NCI-H226 (cell line): ENCODE results near the gene LPCAT1.
A peak's percentile ranks its signal among the peaks of the same experiment; 100 is the strongest.

Source experiments
- DNase-seq: peaks from one replicate; pipeline ENCODE4 v3.0.0-alpha.2; 2015

LPCAT1 gene

GRCh38 chr5:1494780-1495524 is 28.8 kb downstream of the LPCAT1 start:
- no peak for DNase-seq

DNA sequence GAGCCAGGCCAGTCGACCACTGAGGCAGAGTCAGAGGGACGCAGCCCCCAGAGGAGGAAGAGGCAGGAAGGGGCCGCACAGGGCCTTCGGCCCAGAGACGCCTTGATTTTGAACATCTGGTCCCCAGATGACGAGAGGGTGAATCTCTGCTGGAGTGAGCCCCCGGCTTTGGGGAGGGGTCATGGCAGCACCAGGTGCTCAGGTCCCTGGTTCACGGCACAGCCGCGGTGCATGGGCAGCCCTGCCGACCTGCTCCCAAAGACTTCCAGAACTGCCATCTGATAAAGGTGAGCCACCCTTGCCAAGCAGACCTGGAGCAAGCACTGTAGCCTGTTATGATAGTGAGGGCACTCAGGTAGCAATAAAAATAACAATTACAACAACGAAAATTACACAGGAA is 29.8 kb downstream of the LPCAT1 start:
- DNase-seq: no peak

- DNase-seq: no peak
Observed at GRCh38 chr5:1493413-1493812, 30.3 kb downstream of the LPCAT1 start.

DNA sequence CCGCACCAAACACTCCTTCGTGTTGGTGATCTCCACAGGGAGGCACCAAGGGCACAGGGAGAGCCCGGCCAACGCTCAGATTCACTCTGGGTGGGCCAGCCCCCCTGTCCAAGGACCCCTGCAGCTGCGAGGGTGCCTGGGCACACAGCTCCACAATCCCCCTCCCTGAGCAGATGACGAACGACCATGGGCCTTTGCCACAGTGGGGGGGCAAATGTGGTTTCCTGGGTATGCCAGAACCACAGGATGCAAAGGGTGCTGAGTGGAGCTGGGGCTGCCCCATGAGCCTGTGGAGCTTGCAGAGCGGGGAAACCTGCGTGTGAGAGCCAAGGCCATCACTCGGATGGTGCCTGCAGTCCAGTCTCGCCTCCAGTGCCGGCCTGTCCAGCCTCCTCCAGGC is 31.0 kb downstream of the LPCAT1 start:
- DNase-seq: no peak

GRCh38 chr5:1490376-1490775 is 33.4 kb downstream of the LPCAT1 start:
- no peak for DNase-seq

- DNase-seq: no peak
Observed at GRCh38 chr5:1489754-1490153, 34.0 kb downstream of the LPCAT1 start.

DNA sequence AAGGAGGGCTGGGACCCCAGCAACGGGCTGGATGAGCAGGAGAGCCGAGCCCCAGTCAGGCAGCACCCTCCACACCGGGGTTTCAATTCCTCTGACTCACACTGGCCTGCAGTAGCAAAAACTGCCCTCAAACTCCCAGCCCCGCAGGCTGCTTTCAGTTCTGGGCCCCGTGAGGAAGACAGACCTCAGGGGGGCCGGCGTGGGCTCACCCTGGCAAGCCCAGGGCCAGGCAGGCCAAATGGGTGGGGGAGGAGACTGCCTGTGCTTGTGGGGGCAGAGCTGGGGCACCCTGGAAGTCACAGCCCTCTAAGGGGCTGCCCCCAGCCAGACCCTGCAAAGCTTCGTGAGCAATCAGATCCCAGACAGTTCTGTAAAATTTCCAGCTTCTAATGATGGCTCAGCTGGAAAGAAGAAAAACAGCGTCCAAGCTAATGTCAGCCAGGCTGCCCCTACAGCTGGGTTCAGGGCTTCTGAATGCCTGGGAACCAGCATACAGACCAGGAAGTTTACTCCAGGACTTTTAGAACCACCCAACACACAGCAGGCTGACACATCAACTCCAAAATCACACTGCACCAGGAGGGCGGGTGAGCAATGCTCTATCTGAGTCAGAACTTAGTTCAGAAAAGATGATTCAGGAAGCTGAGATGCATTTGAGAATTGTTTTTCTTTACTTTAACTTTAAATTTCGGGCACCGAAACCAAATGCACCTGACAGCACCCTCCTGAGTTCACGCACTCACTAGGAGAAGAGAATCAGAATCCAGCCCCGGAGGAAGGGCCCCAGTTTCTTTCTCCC is 34.7 kb downstream of the LPCAT1 start:
- peak; percentile 8 for DNase-seq

DNA sequence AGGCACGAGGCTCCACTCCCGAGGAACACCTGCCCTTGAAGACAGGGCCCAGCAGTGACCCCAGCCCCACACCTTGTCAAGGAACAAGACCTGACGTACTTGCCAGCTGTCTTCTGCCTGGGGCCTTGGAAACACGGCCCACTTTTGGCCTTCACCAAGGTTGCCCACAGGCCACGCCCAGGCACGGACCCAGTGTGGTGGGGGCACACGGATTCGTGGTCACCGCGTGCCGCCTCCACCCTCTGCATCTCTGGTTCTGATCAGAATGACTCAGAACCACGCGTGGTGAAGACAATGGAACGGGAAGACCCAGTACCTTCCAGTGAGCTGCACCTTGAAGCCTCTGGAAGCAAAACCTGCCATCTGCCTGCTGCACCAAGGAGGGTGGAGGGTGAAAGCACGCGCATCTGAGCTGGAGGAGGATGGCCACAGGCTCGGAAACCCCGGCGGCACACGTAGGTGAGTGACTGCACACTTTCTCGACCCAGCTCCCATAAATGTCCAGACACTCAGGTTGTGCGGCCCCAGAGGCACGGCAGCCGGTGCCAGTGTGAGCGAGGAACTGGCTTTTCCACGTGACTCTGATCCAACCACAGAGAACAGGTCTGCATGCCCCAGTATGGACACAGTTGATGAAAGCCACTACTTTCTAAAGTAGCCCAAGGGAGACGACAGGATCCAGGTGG is 36.5 kb downstream of the LPCAT1 start:
- no peak for DNase-seq

DNA sequence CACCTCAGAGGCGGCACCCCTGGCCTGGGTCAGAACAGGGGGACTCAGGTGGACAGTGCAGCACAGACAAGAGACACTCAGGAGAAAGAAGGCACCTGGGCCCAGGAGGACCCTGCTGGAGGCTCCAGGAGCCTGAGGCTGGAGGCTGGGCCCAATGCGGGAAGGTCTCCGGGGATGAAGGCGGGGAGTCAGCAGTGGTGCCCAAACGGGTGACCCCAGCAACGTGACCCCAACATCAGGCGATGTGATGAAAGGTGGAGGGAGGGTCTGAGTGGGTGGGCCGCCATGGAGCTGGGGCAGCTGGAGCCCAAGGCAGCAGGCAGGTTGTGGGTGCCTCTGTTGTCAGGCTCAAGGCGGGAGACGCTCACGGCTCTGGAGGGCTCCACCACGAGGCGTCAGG is 37.5 kb downstream of the LPCAT1 start:
- DNase-seq: no peak

DNA sequence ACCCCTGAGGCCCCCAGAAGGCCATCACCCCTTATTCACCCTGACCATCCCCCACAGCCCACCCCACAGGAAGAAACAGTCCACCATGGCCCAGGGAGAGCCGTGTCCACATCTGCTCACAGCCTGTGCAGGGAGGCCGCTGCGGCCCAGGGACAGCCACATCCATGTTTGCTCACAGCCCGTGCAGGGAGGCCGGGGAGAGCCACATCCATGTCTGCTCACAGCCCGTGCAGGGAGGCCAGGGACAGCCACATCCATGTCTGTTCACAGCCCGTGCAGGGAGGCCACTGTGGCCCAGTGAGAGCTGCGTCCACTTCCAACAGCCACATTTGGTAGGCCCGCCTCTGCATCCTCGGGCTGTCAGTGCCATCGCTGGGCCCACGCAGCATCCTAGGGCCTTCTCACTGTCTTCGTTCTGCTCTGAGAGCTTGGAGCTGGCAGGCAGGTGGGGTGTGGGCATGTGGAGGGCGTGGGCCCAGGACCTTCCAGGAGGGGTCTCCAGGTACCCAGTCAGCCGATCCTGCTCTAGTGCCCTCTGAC is 38.1 kb downstream of the LPCAT1 start:
- no peak for DNase-seq

DNA sequence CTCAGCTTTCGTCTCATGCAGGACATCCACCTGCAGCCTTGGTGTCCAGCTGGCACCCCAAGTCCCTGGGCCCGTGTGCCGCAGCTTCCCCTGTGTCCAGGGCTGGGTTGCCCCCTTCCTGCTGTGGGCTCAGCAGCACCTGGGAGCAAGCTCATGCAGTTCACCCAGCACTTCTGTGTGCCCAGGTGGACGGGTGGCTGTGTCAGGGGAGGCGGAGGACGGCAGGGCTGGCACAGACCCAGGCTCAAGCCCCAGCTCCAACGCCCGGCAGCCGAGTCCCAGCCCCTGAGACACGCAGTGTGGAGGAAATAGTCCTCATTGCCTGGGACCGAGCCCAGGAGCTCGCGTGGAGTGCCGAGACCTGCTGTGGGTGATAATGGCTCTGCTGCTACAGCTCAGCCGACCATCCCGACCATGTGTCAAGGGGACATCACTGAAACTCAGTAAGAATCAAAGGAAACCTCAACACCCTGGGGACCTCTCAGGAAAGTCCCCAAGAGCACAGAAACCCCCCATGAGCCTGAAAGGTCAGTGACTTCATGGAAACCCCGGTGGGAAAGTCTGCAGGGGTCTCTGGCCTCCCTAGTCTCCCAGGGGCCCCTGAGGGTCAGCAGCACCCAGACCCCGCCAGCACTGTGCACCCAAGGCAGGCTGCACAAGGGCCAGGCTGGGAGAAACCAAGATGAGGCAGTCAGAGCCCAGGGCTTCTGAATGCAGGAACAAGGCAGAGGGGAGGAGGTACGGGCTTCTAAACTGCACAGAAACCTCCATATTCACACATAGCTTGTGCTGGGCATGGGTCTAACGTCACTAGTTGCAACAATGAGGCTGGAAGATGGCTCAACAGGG is 38.8 kb downstream of the LPCAT1 start:
- no peak for DNase-seq

DNA sequence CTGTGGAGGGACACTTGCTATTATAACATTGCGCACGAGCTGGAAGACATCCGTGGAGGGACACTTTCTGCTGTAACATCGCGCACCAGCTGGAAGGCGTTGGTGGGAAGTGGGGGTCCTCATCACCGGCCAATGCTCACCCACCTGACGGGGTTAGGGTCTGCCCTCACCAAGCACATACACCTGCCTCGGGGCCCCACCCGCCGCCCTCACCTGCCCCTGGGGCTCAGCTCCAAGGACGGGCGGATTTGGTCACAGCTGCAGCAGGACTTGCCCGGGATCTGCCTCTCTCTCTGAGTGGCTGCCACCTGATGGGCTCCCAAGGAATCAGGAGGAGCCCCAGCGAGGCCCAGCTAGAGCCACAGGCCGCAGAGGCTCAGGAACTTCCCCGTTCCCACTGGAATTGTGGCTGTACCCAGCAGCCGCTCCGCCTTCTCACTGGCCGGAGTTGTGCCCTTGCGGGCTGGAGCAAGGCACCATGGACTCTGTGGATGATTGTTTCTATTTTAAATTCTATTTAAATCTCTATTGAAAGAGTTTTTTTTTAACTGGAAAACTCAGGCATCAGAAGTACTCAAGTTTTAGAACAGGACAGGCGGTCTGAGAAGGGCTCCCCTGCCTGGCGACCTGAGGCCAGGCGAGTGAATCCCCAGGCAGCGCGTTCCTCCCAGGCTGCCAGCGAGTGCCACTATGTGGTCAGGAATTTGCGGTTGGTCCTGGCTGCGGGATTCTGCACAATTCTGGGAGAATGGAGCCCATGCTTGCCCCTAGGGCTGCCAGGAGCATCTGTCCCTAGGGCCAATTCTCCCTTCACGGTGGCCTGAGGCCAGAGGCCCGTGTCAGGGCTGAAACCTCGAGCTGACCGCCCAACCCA is 39.7 kb downstream of the LPCAT1 start:
- no peak for DNase-seq

GRCh38 chr5:1483064-1483463 is 40.7 kb downstream of the LPCAT1 start:
- DNase-seq: no peak

DNA sequence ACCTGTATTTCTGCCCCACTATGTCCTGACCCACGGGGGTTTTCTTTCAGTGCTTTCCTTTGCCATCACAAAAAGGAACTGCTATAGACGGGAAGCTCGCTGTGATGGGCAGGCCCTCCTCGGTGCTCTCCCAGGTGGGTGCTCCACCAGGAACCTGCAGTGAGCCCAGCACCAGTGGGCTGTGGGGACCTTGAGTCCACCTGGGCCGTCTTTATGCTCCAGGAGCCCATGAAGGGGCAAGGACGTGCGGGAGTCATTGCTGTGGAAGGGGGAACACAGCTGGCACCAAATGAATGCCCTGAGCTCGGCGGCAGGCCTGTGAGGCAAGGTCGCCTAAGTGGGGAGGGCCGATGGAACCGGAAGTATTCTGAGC is 41.8 kb downstream of the LPCAT1 start:
- no peak for DNase-seq

DNA sequence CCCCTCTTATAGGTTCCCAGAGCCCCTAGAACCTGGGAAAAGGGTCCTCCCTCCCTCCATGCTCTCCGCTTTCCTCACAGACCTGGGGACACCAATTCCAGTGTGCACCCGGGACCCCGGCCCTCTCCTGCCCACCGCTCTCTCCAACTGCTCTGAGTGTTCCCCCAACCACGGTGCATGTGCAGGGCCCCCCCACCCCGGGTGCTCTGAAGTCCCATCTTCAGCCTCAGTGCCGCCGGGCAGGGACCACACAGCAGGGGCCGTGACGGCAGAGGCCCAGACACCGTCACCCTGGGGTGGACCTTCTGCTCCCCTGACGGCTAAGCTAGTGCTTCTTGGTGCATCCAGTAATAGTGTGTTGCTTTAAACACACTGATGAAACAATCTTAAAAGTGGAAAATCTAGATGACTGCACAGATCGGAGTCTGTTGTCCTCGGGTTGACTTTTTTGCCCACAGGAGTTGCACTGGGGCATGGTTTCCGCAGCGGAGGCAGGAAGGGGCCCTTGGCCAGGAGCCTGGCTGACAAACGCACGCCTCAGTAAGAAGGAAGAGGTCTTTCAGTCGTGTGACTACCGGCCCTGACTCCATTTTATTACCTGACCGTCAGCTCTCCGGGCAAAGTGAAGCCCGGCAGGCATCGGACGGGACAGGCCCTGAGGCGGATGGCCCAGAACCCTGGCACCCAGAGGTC is 42.3 kb downstream of the LPCAT1 start:
- DNase-seq: no peak

- no peak for DNase-seq
Observed at GRCh38 chr5:1480806-1481205, 43.0 kb downstream of the LPCAT1 start.

DNA sequence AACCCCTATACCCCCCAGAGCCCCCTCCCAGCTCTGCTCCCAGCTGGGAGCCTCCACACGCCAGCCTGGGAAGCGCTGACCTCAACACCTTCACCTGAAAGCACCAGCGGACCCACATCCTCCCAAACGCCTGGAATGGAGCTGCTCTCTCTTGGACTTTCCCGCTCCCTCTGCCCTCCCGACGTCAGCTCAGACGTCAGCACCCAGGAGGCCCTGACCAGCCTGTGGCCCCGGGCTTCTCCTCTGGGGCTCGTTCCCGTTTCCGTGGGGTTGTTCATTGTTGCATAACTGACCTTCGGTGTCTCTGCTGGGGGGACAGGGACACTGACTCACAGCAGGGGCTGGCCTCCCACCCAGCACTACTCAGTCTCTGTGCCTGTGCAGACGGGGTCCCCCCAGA is 43.5 kb downstream of the LPCAT1 start:
- DNase-seq: no peak

- DNase-seq: no peak
Observed at GRCh38 chr5:1479581-1480188, 44.1 kb downstream of the LPCAT1 start.

GRCh38 chr5:1479066-1479465 is 44.7 kb downstream of the LPCAT1 start:
- DNase-seq: no peak

- DNase-seq: no peak
Observed at GRCh38 chr5:1478271-1479035, 45.3 kb downstream of the LPCAT1 start.
